IMR-90 (cell line): ENCODE results near the gene CPA3.

Source experiments
- POLR2A ChIP-seq: IDR thresholded peaks from 2 replicates; pipeline ENCODE4 v1.6.1; 2012; ENCODE audit warnings: mild to moderate bottlenecking, low read depth, low read length
- RAD21 ChIP-seq: IDR thresholded peaks from 2 replicates; pipeline ENCODE4 v1.6.1; 2012; ENCODE audit warnings: low read length, improper control_type of control experiment

DNA sequence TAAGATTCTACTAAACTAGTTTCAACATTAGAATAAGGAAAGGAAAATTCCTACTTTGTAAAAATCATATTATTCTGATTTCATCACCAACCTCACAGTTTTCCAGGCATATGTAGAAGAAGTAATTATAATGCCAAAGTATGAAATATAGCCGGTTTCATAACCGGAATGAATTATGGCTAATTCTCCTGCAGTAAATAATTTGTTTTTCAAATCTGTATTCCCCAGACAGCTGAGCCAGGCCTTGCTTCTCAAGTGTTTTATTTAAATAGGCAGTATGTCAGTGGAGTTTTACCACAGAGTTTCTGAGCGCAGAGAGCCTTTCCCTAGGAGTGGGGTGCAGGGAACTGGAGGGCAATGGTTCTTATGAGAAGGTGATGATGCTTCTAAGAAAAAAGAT, 8.7 kb upstream of the CPA3 start:
- TF ChIP-seq POLR2A (no peak), RAD21 (no peak)
